Measurements from ENCODE around the gene THAP11. TPM values are rescaled to one million over a fixed set of nuclear protein-coding genes. Genes with fewer than 3 reads are reported as not detected.

The THAP11 gene
- total RNA-seq (2022; extraction: Qiagen RNA extraction; ENCODE audit: low read depth): 25.2 to 46.3 TPM (median 44.5 TPM) in 5 replicates

DNA sequence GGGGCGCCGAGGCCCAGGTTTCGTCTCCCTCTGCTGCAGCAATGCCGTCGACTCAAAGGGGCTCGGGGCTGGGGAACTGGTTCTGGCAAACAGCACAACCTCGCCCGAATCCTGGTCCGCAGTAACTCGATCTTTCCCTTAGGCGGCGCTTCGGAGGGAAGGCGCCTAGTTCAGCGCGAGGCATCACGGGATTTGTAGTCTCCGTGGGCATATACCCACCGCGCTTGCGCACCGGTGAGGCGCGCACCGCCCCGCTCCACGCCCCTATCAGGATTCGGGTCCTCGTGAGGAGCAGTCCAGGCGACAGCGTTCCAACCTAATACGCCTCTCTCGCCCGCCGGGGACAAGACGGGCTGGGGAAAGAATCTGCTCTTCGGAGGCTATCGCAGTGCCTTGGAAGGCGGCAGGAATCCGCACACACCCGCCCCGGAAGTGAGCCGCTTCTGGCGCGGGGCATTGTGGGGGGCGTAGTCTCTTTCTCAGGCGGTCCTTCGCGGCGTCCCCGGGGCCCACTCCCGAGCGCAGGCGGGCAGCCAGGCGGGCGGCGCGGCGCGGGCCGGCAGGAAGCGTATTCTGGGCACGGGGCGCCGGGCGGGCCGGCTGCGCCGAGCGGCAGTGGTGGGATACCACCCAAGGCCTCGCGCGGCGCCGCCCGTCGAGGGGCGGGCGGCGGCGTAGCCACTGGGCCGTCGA is at the start of gene THAP11:
THAP11 (plus strand) TSS at position 505 of the 693 bp plus-strand sequence. CDS start 235 bp downstream, outside the sequence.

DNA sequence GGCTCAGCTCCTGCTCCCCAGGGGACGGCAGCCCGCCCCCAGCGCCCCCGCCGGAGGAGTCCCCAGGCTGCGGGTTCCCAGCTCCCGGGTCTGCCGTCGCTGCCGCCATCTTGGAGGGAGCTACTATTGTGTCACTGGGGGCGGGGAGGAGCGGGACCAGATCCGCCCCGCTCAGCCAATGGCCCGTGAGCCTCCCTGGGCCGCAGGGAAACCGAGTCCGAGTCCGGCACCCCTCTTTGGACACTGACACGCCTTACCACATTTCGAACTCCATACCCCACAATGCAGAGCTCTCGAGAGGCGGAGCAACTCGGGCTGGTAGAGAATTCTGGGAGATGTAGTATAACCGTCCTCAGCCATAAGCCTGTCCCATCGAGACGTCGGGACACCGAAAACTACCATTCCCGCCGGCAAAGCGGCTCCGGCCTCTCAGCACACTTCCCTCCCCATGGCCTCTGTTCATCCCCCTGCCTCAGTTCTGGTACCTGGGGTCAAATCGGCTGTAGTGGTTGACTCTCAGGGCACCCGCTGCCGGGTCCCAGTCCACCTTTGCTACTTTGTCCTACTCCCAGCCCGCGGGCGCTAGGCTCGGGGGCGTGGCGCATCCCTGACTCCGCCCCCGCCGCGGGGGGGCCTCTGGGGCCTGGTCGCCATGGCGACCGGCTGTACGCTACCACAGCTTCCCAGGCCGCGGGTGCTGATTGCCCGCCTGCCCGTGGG is 35.5 kb upstream of the THAP11 start, which contains the start of the genes RANBP10 and TSNAXIP1:
RANBP10 (minus strand) TSS at position 133 of the 720 bp plus-strand sequence; CDS start at position 109, 24 bp downstream.
TSNAXIP1 (plus strand) TSS at position 462 of the 720 bp plus-strand sequence. CDS start 261 bp downstream, outside the sequence.

GRCh38 chr16:67846320-67847063 is 4.4 kb downstream of the THAP11 start, which contains the start of gene NUTF2:
TSS of gene NUTF2 (plus strand) at chr16:67846933. CDS start at chr16:67865131, 18,198 bp downstream.

GRCh38 chr16:67847064-67847861 is 5.1 kb downstream of the THAP11 start, which contains the start of gene CENPT:
TSS of gene CENPT (minus strand) at chr16:67847693. CDS start at chr16:67833859, 13,834 bp downstream.

DNA sequence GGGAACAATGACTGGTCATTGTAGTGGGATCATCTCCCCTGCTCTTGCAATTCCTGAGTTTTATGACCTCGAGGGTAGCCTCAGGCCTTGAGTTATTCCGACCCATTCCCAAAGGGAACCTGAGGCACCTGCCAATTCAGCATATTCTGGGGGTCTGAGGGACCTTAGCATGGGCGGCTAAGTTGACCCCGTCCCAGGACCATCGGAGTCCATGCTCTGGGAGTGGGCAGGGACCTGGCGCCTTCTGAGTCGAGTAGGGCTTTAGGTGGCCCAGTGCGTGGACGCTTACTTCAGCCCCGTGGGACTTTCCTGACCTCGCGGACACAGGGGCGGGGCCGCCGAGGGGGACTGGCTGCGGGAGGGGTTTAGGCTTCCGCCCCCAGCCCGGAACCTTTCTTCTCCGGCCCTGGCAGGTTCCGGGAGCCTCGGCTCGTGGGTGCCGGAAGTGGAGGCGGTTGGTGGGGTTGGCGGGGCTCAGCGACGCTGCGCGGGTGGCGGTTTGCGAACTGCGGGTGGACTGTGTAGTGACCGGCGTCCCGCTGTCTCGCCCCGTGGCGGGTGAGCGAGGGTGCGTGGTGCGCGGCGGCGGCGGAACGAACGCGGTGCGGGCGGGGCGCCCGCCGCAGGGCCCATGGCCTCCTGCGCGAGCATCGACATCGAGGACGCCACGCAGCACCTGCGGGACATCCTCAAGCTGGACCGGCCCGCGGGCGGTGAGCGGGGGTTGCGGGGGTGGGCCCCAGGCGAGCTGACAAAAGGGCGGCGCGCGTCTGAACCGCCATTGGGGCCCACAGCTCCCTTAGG is 30.7 kb downstream of the THAP11 start, which contains the start of gene EDC4:
EDC4 (plus strand) TSS at position 422 of the 804 bp plus-strand sequence; CDS start at position 632, 210 bp downstream.

GRCh38 chr16:67884684-67885083 is 42.6 kb downstream of the THAP11 start, which contains the start of gene NRN1L:
TSS of gene NRN1L (plus strand) at chr16:67884885. CDS start at chr16:67884904, 19 bp downstream.

DNA sequence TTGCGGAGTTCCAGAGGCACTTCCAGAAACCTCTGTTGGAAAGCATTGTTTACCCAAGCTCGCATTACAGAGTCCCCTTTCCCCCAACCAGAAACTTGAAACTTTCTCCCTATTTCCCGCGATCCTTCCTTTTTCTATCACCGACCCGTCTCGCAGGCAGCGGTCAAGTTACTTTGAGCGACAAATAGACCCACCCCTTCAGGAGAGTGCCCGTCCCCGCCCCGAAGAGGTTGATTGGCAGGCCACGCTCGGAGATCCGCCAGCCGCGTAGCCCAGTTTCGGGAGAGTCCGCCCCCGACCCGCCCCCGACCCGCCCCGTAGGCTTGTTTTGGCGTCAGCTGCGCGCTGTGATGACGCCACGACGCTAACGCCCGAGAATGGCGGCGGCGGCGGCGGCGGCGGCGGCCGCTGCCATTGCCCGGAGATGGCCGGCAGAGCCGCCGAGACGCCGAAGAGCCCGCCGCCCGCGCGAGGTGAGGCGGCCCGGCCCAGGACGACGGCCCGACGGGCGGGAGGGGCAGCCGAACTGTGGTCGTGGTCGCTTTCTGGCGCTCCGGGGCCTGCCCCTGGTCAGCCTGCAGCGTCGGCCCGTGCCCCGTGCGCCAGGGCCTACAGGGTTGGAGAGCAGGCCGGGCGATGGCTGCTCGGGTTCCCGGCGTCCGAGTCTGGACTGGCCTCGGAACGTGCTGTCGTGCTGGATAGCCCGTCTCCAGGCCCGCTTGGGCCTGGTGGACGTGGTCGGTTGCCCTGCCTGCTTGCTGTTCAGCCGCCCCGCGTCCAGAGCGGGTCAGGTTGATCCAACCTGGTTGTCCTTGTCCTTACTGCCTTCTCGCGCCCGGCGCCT is 51.0 kb downstream of the THAP11 start, which contains the start of gene PSKH1:
PSKH1 (plus strand) TSS at position 356 of the 844 bp plus-strand sequence. CDS start 15,496 bp downstream, outside the sequence.

Other genes with a start within 250 kb of the THAP11 start
- 1.1 to 2.4 TPM (median 2.3 TPM) in 5 replicates for gene CARMIL2, start 197.2 kb upstream of the THAP11 start, total RNA-seq (2022; extraction: Qiagen RNA extraction; ENCODE audit: low read depth)
- 25.0 to 37.0 TPM (median 35.2 TPM) in 5 replicates for gene ACD, start 182.1 kb upstream of the THAP11 start, total RNA-seq (2022; extraction: Qiagen RNA extraction; ENCODE audit: low read depth)
- gene PARD6A, start 181.4 kb upstream of the THAP11 start, total RNA-seq (2022; extraction: Qiagen RNA extraction; ENCODE audit: low read depth): 1.2 to 2.6 TPM (median 1.8 TPM) in 5 replicates
- 5.7 to 12.5 TPM (median 9.6 TPM) in 5 replicates for gene ENKD1, start 175.6 kb upstream of the THAP11 start, total RNA-seq (2022; extraction: Qiagen RNA extraction; ENCODE audit: low read depth)
- gene C16orf86, start 175.5 kb upstream of the THAP11 start, total RNA-seq (2022; extraction: Qiagen RNA extraction; ENCODE audit: low read depth): 0.45 TPM in 1 of 5 replicates, not detected in the others
- gene GFOD2, start 123.0 kb upstream of the THAP11 start, total RNA-seq (2022; extraction: Qiagen RNA extraction; ENCODE audit: low read depth): 14.0 to 18.3 TPM (median 17.5 TPM) in 5 replicates
- gene RANBP10, start 35.8 kb upstream of the THAP11 start, total RNA-seq (2022; extraction: Qiagen RNA extraction; ENCODE audit: low read depth): 6.7 to 10.7 TPM (median 9.7 TPM) in 5 replicates
- 0.32 to 0.86 TPM (median 0.43 TPM) in 5 replicates for gene TSNAXIP1, start 35.4 kb upstream of the THAP11 start, total RNA-seq (2022; extraction: Qiagen RNA extraction; ENCODE audit: low read depth)
- gene NUTF2, start 4.6 kb downstream of the THAP11 start, total RNA-seq (2022; extraction: Qiagen RNA extraction; ENCODE audit: low read depth): 230 to 282 TPM (median 237 TPM) in 5 replicates
- 21.4 to 32.5 TPM (median 28.4 TPM) in 5 replicates for gene CENPT, start 5.4 kb downstream of the THAP11 start, total RNA-seq (2022; extraction: Qiagen RNA extraction; ENCODE audit: low read depth)
- gene EDC4, start 30.7 kb downstream of the THAP11 start, total RNA-seq (2022; extraction: Qiagen RNA extraction; ENCODE audit: low read depth): 43.1 to 69.7 TPM (median 65.1 TPM) in 5 replicates
- 0.33 TPM in 1 of 5 replicates, not detected in the others for gene NRN1L, start 42.6 kb downstream of the THAP11 start, total RNA-seq (2022; extraction: Qiagen RNA extraction; ENCODE audit: low read depth)
- gene PSKH1, start 50.9 kb downstream of the THAP11 start, total RNA-seq (2022; extraction: Qiagen RNA extraction; ENCODE audit: low read depth): 10.1 to 16.5 TPM (median 14.3 TPM) in 5 replicates
- 1.0 to 2.5 TPM (median 1.4 TPM) in 5 replicates for gene CTRL, start 89.5 kb downstream of the THAP11 start, total RNA-seq (2022; extraction: Qiagen RNA extraction; ENCODE audit: low read depth)
- gene PSMB10, start 94.5 kb downstream of the THAP11 start, total RNA-seq (2022; extraction: Qiagen RNA extraction; ENCODE audit: low read depth): 34.4 to 55.4 TPM (median 47.8 TPM) in 5 replicates
- gene LCAT, start 101.8 kb downstream of the THAP11 start, total RNA-seq (2022; extraction: Qiagen RNA extraction; ENCODE audit: low read depth): 9.0 to 15.1 TPM (median 12.4 TPM) in 5 replicates
- 18.1 to 35.6 TPM (median 31.6 TPM) in 5 replicates for gene SLC12A4, start 126.3 kb downstream of the THAP11 start, total RNA-seq (2022; extraction: Qiagen RNA extraction; ENCODE audit: low read depth)
- not detected in 5 replicates for gene DPEP3, start 138.2 kb downstream of the THAP11 start, total RNA-seq (2022; extraction: Qiagen RNA extraction; ENCODE audit: low read depth)
- not detected in 5 replicates for gene DPEP2, start 157.2 kb downstream of the THAP11 start, total RNA-seq (2022; extraction: Qiagen RNA extraction; ENCODE audit: low read depth)
- not detected in 5 replicates for gene DPEP2NB, start 173.6 kb downstream of the THAP11 start, total RNA-seq (2022; extraction: Qiagen RNA extraction; ENCODE audit: low read depth)
- 14.9 to 20.1 TPM (median 18.7 TPM) in 5 replicates for gene DDX28, start 180.9 kb downstream of the THAP11 start, total RNA-seq (2022; extraction: Qiagen RNA extraction; ENCODE audit: low read depth)
- gene DUS2, start 181.0 kb downstream of the THAP11 start, total RNA-seq (2022; extraction: Qiagen RNA extraction; ENCODE audit: low read depth): 14.9 to 20.0 TPM (median 16.7 TPM) in 5 replicates
- 11.4 to 18.0 TPM (median 15.3 TPM) in 5 replicates for gene NFATC3, start 243.1 kb downstream of the THAP11 start, total RNA-seq (2022; extraction: Qiagen RNA extraction; ENCODE audit: low read depth)

Data from A549 treated with ZK216348 at 1 μM for 4 hours (cell line).